SKM-1 treated with dmso at 0.1 percent for 144 hours (cell line): ENCODE data around the gene CDH22.

Experiments used
- DNase-seq: peaks from one replicate; lab custom pipeline; 2025; ENCODE audit not compliant: unreplicated experiment; lab: John Stamatoyannopoulos, UW

CDH22 gene

DNA sequence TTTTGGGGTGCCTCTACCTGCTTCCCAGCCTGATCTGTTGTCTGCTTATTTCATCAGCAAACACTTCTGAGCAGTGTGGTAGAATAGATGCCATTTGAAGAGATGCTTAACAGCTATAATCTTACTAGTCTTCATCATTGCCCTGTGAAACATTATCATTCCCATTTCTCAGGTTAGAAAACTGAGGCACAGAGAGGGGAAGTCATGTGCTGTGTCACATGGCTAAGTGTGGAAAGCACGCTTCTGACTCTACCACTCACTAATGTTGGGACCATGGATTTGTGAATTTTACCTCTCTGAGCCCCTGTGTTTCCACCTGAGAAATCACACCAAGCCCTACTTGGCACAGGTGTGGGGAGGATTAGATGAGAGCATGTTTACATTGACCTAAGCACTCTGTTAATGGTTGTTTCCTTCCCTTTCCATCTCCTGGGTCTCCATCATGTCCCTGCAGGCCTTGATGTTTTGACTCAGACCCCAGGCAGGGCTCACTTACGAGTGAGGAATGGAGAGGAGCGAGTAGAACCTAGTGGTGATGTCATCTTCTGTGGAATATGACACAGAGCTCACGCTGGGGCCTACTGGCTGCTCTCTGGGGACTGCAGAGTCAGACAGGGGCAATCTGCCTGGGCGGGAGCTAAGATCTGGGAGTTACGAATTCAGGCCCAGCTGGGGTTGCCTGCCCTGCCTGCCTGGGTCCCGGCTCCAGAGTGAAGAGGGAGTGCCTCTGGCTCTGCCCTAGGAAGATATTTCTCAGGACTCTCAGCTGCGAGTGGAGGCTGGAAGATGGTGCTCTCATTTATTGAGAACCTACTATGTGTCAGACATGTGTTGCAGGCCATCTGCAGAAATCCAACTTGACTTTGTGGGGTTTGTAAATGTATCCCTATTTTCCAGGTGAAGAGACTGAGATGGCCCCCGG is 64.3 kb downstream of the CDH22 start:
- DNase-seq: no peak

DNA sequence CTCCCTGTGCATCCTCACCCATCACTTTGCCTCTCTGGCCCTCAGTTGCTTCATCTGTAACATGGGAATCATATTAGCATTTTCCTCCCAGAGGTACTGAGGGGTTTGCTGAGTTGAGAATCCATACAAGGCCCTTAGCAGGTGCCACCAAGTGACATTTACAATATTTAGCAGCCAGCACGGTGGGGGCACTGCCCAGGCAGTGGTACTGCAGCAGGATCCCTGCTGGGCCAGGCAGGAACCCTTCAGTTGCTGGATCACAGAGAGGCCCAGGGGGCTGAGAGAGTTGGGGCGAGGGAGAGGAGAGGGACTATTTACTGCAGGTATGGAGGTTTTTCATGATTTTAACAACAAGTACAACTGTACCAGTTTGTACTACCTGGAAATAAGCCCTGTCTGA is 65.9 kb downstream of the CDH22 start:
- DNase-seq: no peak

DNA sequence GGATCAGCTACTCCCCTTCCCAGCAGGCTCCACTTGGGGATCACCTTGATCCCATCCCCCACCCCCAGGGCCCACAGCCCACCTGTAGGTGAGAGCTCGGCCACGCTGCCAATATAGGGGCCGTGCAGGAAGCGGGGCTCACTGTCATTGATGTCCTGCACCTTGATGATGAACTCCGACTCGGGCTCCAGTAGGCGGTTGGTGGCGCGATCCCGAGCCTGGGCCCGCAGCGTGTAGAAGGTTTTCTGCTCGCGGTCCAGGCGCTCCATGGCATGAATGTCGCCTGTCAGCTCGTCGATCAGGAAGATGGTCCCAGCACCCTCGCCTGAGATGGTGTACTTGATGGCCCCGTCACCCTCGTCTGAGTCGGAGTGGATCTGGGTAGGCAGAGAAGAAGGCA is 67.4 kb downstream of the CDH22 start:
- no peak for DNase-seq

DNA sequence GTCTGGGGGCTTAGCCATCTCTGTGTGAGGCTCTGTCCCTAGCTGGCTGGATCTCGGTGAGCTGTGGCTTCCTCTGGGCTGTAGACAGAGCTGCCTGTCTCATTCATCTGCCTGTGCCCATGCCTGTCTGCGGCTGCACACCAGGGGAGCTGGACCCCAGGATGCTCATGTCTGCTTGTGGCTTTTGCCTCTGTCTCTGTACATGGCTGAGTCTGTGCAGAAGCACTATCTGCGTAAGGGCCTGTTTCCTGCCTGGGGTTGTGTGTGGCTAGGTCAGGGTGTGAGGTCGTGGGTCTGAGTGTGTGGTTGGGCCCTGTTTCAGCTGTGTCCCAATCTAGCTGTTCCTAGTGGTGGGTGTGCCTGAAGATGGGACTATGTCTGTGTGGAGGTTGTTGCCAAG is 68.2 kb downstream of the CDH22 start:
- no peak for DNase-seq

DNA sequence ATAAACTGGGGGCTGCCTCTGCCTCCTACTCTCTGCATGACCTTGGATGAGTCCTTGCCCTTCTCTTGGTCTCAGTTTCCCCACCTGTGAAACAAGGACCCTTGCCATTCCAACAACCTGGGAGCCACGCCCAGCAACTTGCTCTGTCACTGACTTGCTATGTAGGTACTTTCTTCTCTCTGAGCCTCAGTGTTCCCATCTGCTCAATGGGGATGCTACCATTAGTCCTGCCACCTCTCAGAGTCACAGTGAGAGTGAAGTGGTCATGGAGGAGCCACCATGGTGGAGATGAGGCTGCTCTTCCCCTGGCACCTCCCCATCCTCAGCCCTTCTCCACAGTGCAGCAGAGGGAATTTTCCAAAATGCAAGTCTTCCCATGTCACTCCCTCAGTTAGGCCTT is 70.6 kb downstream of the CDH22 start:
- DNase-seq: no peak

DNA sequence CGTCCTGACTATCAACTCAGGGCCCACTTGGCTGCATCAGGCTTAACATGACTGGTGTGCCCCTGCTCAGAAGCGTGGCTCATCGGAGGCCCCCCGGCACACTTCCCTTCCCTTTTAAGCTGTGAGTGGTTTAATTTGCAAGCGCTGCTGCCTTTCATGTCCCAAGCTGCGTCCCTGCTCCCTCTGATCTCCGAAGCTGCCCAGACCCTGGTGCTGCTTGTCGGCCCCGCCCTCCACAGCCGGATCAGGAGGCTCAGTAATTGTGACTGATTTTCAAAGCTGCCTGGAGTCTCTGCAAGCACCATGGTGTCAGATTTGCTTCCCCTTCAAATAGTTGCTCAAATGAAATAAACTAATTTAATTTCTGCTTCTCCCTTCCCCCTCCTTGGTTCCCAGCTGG is 71.1 kb downstream of the CDH22 start:
- no peak for DNase-seq

DNA sequence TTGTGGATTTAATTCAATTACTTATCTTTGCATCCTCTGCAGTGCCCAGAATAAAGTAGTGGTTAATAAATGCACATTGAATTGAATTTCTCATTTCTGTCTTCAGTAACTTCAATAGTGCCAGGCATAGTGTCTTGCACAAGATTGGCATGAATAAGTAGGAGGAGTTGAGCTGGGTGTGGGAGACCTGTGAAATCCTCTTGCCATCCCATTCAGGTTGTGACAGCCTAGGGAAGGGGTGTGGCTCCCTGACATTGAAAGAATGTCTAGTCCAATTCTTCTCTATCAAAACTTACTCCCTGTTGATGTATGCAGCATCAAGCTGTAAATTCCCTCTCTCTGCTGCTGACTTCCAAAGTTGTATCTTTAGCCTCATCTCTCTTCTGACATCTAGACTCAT is 73.2 kb downstream of the CDH22 start:
- no peak for DNase-seq

DNA sequence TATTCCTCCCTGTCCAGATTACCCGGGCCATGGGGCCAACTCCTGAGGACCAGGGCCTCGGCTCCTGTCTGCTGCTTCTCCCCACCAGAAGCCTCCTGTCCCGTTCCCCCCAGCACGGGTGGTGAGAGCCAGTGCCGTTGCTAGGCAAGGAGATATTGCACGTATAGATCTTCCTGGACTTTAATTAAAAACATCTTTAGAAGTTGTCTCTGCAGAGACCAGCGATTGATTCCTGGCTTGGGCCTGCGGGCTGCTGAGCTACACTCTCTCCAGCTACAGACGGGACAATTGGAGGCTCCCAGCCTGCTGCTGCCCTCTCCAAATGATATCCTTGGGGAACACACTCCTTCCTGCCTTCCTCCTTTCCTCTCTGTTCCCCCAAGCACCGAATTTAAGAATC is 74.6 kb downstream of the CDH22 start:
- no peak for DNase-seq

DNA sequence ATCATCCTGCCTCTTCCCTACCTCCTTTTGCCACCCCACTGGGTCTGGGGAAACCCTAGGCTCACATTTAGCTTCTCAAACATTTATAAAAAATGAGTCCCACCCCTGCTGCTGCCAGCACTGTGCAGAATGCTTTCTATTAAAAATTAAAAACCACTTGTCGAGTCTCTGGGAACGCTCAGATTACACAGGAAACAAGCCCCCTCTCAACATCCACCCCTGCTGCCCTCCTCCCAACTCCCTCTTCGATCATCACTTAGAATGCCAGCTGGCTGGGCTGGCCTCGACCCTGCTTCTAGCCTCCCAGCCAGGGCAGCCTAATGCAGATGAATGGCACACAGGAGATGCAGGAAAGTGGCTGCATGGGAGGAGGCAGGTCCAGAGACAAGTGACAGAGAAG is 75.8 kb downstream of the CDH22 start:
- no peak for DNase-seq

DNA sequence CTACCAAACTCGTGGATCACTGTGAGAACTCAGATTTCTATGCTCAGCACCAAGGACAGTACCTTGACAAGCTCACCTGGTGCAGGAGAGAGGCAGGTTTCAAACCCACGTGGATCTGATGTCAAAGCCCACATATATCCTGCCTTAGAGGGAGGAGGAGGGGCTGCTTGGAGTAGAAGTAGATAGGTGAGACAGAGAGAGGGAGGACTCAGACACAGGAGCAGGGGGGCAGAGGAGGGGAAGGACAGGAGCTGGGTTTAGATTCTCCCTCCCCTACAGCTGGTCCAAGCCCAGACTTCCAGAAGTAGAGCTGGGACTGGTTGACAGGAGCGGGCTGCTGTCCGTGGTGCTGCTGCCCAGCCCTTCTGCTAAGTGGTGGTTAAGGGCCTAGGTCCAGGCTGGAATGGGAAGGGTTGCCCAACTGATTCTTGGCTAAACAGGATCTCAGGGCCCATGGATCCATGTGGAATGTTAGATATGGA is 77.5 kb downstream of the CDH22 start:
- no peak for DNase-seq

DNA sequence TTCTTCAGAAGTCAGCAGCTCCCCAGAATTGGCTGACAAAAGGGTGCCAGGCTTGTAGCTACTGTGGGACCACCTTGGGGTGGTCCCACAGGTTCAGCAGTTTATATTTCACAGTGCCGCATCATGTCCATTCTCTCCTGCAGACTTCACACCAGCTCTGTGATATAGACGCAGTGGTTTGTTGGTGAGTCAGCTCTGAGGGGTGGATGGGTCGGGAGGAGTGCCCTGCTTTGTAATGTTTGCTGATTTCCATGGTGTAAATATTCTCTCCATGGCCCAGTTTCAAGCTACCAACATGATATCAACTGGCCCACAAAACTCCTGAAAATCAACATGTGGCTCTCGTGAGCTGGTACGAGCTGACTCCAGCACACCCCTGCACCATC is 78.2 kb downstream of the CDH22 start:
- no peak for DNase-seq

DNA sequence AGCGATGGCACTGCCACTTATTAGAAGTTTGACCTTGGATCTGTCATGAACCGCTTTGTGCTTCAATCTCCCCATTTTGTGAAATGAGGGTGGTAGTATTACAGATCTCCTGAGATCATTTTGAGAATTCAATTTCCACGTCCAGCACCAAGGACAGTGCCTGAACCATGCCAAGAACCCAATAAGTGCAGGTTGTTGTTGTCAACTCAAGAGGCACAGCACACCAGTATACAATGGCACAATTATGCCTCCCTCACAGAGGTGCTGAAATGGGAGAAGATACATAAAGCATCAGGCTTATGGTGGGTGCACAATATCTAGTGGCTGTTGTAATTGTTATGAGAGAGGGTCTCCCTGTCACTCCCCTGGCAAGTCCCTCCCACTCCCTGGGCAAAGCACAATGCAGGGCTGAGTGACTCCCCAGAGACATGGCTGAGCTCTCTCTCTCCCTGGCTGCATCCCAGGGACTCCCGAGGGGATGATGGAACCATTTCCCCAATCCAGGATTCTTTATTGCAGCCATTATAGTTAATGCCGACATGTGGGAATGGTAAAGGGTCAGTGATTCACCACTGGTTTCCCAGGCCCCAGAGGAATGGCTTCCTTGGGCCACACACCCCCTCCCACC is 78.7 kb downstream of the CDH22 start:
- no peak for DNase-seq

DNA sequence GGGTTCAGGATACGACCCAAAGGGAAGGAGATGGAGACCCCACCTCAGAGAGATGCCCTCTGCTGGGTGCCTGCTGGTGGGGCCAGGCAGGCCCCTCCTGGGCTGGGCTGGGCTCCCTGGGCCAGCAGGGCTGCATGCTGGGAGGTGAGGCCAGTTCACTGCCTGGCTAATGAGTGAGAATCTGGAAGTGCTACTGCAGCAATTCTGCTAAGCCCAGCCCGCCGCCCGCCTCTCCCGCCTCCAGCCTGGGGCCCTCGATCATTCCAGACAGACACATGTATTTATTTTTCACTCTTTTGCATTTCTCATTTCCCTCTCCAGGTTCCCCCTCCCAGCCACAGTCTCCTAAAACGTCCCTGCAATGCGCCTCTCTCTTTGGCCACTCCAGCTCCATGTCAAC is 79.6 kb downstream of the CDH22 start:
- DNase-seq: no peak

DNA sequence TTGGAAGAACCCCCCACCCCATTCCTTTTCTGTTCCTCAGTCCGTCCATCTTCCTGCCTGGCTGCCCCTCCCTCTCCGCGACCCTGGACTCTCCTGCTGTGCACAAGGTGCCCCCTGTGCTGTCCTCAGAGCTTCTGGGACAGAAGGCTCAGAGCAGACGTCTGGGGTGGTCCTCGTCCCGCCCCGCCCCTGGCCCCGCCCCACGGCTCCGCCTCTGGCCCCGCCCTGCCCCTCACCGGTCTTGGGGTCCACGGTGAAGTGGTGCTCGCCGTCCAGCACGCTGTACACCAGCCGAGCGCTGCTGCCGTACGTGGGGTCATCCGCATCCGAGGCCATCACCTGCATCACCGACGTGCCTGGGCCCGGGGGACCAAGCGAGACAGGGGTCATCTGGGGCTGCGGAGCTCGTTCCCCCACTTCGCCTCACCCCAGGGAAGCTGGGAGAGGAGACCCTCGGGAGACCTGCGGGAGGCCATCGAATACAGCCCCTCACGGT is 81.0 kb downstream of the CDH22 start:
- DNase-seq: no peak

DNA sequence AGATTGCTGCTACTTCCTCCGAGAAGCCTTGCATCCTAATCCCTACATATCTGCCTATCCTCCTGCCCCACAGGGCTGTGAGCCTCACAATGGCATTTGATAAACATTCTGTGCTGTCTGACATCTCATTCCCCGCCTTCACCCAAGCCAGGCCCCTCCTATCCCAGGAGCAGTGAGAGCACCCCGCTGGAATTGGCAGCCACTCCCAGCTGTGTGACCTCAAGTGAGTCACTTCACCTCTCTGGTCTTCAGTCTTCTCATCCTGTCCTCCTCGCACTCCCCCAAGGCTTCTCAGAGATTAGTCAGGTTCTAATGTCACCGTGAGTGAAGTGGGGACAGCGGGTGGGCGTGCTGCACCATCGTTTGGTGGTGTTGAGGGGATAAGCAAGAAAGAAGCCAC is 81.7 kb downstream of the CDH22 start:
- no peak for DNase-seq

DNA sequence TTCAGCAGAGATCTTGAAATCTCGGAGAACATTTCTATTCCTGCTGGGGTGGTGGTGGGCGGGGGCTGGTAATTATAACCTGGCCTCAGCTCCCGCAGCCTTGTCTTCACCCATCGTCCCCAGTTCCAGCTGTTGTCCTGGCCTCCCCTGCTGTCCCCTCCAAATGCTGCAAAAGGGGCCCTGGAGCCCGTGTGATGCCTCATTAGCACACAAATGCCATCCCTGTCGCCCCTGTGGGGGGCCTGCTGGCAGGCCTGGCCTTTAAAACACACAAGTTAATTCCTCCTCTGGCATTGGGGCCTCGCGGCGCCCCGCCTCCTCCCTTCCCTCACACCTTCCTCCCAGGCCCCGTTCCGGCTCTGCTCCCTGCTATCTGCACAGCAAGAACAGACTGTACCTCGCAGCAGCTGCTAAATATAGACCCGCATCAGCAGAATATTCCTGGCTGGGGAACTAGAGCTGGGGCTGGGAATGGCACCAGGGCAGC is 85.7 kb downstream of the CDH22 start:
- no peak for DNase-seq

DNA sequence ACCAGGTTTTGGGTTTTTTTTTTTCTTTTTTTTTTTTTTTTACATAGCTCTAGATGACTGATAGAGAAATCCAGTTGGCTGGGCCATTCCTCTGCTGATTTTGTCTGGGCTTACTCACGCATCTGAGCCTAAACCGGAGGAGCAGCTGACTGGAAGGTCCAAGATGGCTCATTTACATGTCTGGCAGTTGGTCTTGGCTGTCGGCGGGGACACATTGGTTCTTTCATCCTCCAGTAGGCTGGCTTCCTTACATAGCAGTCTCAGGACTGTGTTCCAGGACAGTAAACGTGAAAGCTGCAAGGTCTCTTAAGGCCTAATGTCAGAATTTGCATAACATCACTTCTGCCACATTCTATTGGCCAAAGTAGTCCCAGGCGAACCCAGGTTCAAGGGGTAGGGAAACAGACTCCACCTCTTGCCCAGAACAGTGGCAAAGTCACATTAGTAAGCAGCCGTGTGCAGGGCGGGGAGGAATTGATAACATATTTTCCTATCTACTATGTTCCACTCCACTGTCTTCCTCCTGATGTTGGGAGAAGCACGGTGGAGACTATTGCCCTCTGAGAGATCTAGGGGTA is 87.0 kb downstream of the CDH22 start:
- DNase-seq: no peak

DNA sequence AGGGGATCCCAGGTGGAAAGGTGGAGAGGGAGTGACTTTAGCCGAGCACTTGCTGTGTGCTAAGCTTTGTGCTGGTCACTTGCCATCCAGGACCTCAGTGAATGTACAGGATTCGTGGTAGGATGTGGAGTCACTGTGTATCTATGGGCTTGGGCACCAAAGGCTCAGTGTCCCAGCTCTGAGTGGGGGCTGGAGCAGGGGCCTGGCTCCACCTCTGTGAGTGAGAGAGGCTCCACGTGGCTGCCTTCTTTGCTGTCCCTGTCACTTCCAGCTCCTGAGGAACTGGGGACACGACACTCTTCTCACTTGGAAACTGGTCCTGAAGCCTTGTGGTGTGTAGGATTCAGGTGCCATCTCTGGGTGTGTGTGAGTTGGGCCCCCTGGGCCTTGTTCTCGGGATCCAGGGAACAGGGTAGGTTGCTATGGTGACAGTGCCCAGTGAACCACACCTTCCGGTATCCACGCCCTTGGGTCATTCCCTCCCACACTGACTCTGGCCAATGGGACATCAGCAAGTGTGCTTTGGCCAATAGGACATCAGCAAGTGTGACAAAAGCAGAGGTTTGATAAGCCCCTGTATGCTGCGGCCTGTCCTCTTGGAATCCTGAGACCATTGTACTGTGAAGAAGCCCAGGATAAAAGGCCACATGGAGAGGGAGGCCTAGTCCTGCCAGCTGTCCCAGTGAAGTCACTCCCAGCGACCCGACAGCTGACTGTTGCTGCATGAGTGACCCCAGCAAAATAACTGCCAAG is 87.7 kb downstream of the CDH22 start:
- no peak for DNase-seq

DNA sequence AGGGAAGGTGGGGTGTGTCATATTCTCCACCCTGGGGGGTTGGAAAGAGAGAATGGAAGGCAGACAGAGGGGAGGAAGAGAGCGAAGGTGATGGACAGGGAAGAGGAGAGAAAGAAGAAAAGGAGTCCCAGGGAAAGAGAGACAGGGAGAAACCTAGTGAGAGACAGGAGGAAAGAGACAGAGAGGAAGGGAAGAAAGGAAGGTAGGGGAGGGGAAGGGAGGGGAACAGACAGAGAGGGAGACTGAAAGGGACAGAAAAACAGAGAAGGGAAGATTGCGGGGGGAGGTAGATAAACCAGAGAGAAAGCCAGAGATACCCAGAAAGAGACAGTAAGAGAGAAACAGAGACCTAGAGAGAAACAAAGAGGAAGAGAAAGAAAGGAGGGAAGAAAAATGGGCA is 88.4 kb downstream of the CDH22 start:
- DNase-seq: no peak

DNA sequence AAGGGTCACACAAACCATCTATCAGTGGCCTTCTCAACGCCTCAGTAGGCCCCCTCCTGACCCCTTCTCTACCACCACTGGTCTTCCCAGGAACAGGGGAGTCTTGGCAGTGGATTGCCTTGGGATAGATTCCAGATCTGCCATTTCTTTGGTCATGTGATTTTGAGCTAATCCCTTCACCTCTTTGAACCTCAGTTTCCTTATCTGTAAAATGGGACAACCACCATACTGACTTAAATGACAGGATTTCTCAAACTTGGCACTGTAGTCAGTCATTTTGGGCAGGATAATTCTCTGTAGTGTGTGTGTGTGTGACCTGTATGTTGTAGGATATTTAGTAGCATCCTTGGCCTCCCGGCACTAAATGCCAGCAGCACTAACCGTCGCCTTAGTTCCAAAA is 89.1 kb downstream of the CDH22 start:
- no peak for DNase-seq

DNA sequence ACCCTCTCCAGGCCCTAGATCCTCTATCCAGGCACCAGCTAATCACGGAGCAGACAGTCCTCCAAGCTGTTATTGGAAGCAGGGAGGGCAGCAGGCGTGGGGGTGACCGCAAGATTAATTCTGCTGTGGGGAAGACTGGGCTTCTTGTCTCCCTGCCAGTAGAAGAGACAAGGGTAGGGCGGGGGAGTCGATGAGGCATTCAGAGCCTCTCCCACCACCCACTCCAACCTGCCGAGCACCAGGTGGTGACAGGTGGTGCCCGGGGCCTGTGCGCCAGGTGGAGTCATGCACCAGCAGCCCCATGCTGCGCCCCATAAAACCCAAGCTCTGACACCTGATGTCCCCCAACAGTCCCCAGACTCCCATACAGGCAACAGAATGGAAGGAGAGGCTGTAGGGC is 89.6 kb downstream of the CDH22 start:
- DNase-seq: no peak
